Lung (tissue), 12 donors: ENCODE measurements around the gene ETV7. TPM values are rescaled to one million over a fixed set of nuclear protein-coding genes. Genes with fewer than 3 reads are reported as not detected.
"Not testable (repeated sequence)": the region's sequence is repeated elsewhere in the genome, so short reads cannot be mapped to it uniquely, and the experiment has no call there.

Source experiments
- ATAC-seq: fragments of 200-7000 bp; cut with Tn5 transposase; one replicate; pipeline ENCODE4 v1.9.1; 2020; ENCODE audit warnings: moderate number of reproducible peaks; ENCODE audit not compliant: insufficient read depth, low FRiP score
- DNase-seq, 3 donors: peaks; one replicate each; pipeline ENCODE4 v3.0.0-alpha.2; 2013 to 2017
- H3K27ac ChIP-seq, 2 donors: one replicate each; pipeline ENCODE4 v1.5.1; 2013; ENCODE audit warnings: mild to moderate bottlenecking in 2 of 2, moderate library complexity in 2 of 2, control low read depth in 1 of 2, inconsistent platforms in 1 of 2, low read depth in 1 of 2, low read length in 1 of 2
- H3K27me3 ChIP-seq, 3 donors: one replicate each; pipeline ENCODE4 v1.5.1; 2013; ENCODE audit warnings: low read length in 2 of 3; ENCODE audit not compliant: control insufficient read depth in 3 of 3, insufficient read depth in 3 of 3
- H3K36me3 ChIP-seq, 4 donors: one replicate each; pipeline ENCODE4 v1.5.1; 2013; ENCODE audit warnings: low read length in 4 of 4, mild to moderate bottlenecking in 1 of 4, moderate library complexity in 1 of 4; ENCODE audit not compliant: control insufficient read depth in 4 of 4, insufficient read depth in 4 of 4
- H3K4me1 ChIP-seq, 5 donors: one replicate each; pipeline ENCODE4 v1.5.1; 2013; ENCODE audit warnings: low read length in 5 of 5, mild to moderate bottlenecking in 2 of 5, moderate library complexity in 1 of 5; ENCODE audit not compliant: control insufficient read depth in 5 of 5, insufficient read depth in 5 of 5
- H3K4me3 ChIP-seq: one replicate; pipeline ENCODE4 v1.5.1; 2013; ENCODE audit warnings: mild to moderate bottlenecking, control low read depth, moderate library complexity
- H3K9ac ChIP-seq, 2 donors: one replicate each; pipeline ENCODE4 v1.5.1; 2013; ENCODE audit warnings: low read length in 2 of 2, control low read depth in 1 of 2; ENCODE audit not compliant: insufficient read depth in 1 of 2
- H3K9me3 ChIP-seq, 4 donors: one replicate each; pipeline ENCODE4 v1.5.1; 2013; ENCODE audit warnings: low read length in 3 of 4, mild to moderate bottlenecking in 1 of 4, moderate library complexity in 1 of 4; ENCODE audit not compliant: control insufficient read depth in 4 of 4, insufficient read depth in 3 of 4
- CTCF ChIP-seq: IDR thresholded peaks from 2 replicates; pipeline ENCODE4 v1.5.1; 2012; ENCODE audit warnings: mild to moderate bottlenecking; ENCODE audit errors: control extremely low read depth, extremely low read depth
- WGBS, 2 donors: extraction: QIAGEN DNeasy Blood & Tissue Kit; methylation state at CpG; one replicate each; pipeline ENCODE4 v1.1.7; 2013; 5-methylcytosine and 5-hydroxymethylcytosine counted together
- polyA plus RNA-seq, 2 donors: library from polyadenylated mRNA; stranded (reverse); fragments of 200-250 nt; gene quantifications; one replicate each; pipeline ENCODE4 v1.2.1, GENCODE V29; 2013
- total RNA-seq, 2 donors: library from RNA; depleted of rRNA in 1 of 2; stranded (reverse); fragments of >200 nt in 1 of 2; gene quantifications; one replicate each; pipeline ENCODE4 v1.2.1, GENCODE V29; 2014 to 2021
- donor health status: control.
- donor health status: control.
- donor health status: Bipolar disorder and iron deficiency.
- donor health status: healthy.
- donor health status: DM: yes; HTN: yes; CAD: no.

ETV7 gene
- total and polyA plus RNA-seq, 4 donors = 1.4 to 6.6 (median 3.6) TPM

GRCh38 chr6:36414481-36414880, 27.0 kb upstream of the ETV7 start:
- Histone ChIP-seq H3K4me1 (no peaks in the 10 kb centered on the region), H3K9ac (no peak overlapping the region), H3K27me3 (no peaks in the 10 kb centered on the region), H3K9me3 (peaks cover 0 to 2% (median 0%) of the 10 kb centered on the region in 4 donors), H3K4me3 (no peak overlapping the region), H3K36me3 (no peaks in the 10 kb centered on the region), H3K27ac (no peak overlapping the region)
- no peak for DNase-seq
- no peak for TF ChIP-seq CTCF
- no peak for ATAC-seq
- 43 to 83% methylated on average over 1 of the region's 1 CpG for WGBS, 2 donors

GRCh38 chr6:36413489-36414480, 26.3 kb upstream of the ETV7 start:
- no peak for TF ChIP-seq CTCF
- WGBS, 2 donors = 94% methylated on average over 4 of the region's 4 CpGs
- Histone ChIP-seq H3K4me1 (no peaks in the 10 kb centered on the region), H3K27me3 (no peaks in the 10 kb centered on the region), H3K9ac (no peak overlapping the region), H3K9me3 (peaks cover 0 to 2% (median 0%) of the 10 kb centered on the region in 4 donors), H3K4me3 (no peak overlapping the region), H3K27ac (no peak overlapping the region), H3K36me3 (no peaks in the 10 kb centered on the region)
- ATAC-seq (no peak), DNase-seq (no peak)

- H3K9me3 ChIP-seq, H3K27ac ChIP-seq, H3K4me3 ChIP-seq, DNase-seq, ATAC-seq, H3K4me1 ChIP-seq, H3K36me3 ChIP-seq, H3K27me3 ChIP-seq, H3K9ac ChIP-seq: not testable (repeated sequence)
- WGBS, 2 donors = 59 to 66% methylated on average over 5 of the region's 5 CpGs
These were observed 22.2 kb upstream of the ETV7 start for GRCh38 chr6:36409718-36410117.

- Histone ChIP-seq H3K27me3 (peaks cover 0 to 2% (median 0%) of the 10 kb centered on the region in 3 donors), H3K9me3 (no peaks in the 10 kb centered on the region), H3K4me3 (no peak overlapping the region), H3K4me1 (no peaks in the 10 kb centered on the region), H3K9ac (no peak overlapping the region), H3K36me3 (no peaks in the 10 kb centered on the region), H3K27ac (no peak overlapping the region)
- ATAC-seq = no peak
- TF ChIP-seq CTCF = no peak
- WGBS, 2 donors = 87 to 95% methylated on average over 4 of the region's 4 CpGs
- DNase-seq = no peak
These were observed 16.7 kb upstream of the ETV7 start for GRCh38 chr6:36404164-36404563.
